ENCODE measurements around the gene AANAT.
A peak's percentile ranks its signal among the peaks of the same experiment; 100 is the strongest.

AANAT gene

GRCh38 chr17:76475302-76475701 is 7.9 kb downstream of the AANAT start (continued):
- TF ChIP-seq ZNF518A (tag by site-specific recombination; conservative IDR thresholded peaks at IDR 0.05; ENCODE audit: low read depth) (no peak), ATF2 (tag by site-specific recombination; IDR thresholded peaks at IDR 0.05; ENCODE audit: low read depth) (no peak), ZNF280D (tag by site-specific recombination; IDR thresholded peaks at IDR 0.05) (0 out of 2 replicates have a peak, but pooled peaks have one; percentile 18), ZNF184 (tag by site-specific recombination; IDR thresholded peaks at IDR 0.05) (no peak), ZNF585B (tag by site-specific recombination; IDR thresholded peaks at IDR 0.05) (no peak), ZFHX2 (tag by site-specific recombination; conservative IDR thresholded peaks at IDR 0.05) (peak; percentile 45), ZNF560 (tag by site-specific recombination; IDR thresholded peaks at IDR 0.05; ENCODE audit: borderline replicate concordance) (no peak), PRDM4 (tag by site-specific recombination; IDR thresholded peaks at IDR 0.05) (no peak), HOXA7 (CRISPR knock-in tag; IDR thresholded peaks at IDR 0.05; ENCODE audit: borderline replicate concordance) (no peak), ZNF792 (tag by site-specific recombination; IDR thresholded peaks at IDR 0.05) (no peak), ZNF623 (tag by site-specific recombination; IDR thresholded peaks at IDR 0.05) (peak; percentile 100), ZSCAN5A (tag by site-specific recombination; IDR thresholded peaks at IDR 0.05) (no peak), MYNN (tag by site-specific recombination; IDR thresholded peaks at IDR 0.05; ENCODE audit: borderline replicate concordance) (no peak), ZNF202 (tag by site-specific recombination; IDR thresholded peaks at IDR 0.05; ENCODE audit: borderline replicate concordance) (no peak), ZNF138 (tag by site-specific recombination; IDR thresholded peaks at IDR 0.05; ENCODE audit: borderline replicate concordance) (no peak), ZNF211 (tag by site-specific recombination; IDR thresholded peaks at IDR 0.05; ENCODE audit: low read depth) (no peak)

Data from HEK293 (cell line).